HG02798 (cell line): ENCODE data around the gene BCL2.
"Not testable (repeated sequence)": the region's sequence is repeated elsewhere in the genome, so short reads cannot be mapped to it uniquely, and the experiment has no call there.

ENCODE experiments used
- ATAC-seq: cut with Tn5 transposase; IDR thresholded peaks from one replicate; pipeline ENCODE4 v1.9.1; 2021; ENCODE audit warnings: mild to moderate bottlenecking; ENCODE audit not compliant: unreplicated experiment, poor library complexity

The BCL2 gene

GRCh38 chr18:63207835-63208234, 111.7 kb downstream of the BCL2 start:
- ATAC-seq: no peak

GRCh38 chr18:63207143-63207790, 112.3 kb downstream of the BCL2 start:
- ATAC-seq: no peak

GRCh38 chr18:63206433-63207142, 113.0 kb downstream of the BCL2 start:
- no peak for ATAC-seq

GRCh38 chr18:63205791-63206252, 113.7 kb downstream of the BCL2 start:
- peak; percentile 21 for ATAC-seq

GRCh38 chr18:63203497-63203896, 116.1 kb downstream of the BCL2 start:
- no peak for ATAC-seq

- no peak for ATAC-seq
Measured at GRCh38 chr18:63202828-63203227, 116.7 kb downstream of the BCL2 start.

- ATAC-seq: not testable (repeated sequence)
Measured at GRCh38 chr18:63201456-63201855, 118.1 kb downstream of the BCL2 start.

- ATAC-seq: no peak
Measured at GRCh38 chr18:63199743-63200241, 119.8 kb downstream of the BCL2 start.

- ATAC-seq: no peak
Measured at GRCh38 chr18:63198868-63199742, 120.5 kb downstream of the BCL2 start.

GRCh38 chr18:63198098-63198760, 121.3 kb downstream of the BCL2 start:
- ATAC-seq: no peak

GRCh38 chr18:63197246-63197869, 122.2 kb downstream of the BCL2 start:
- ATAC-seq: no peak

- no peak for ATAC-seq
Measured at GRCh38 chr18:63195326-63196159, 124.0 kb downstream of the BCL2 start.

- ATAC-seq: peak; percentile 69
Measured at GRCh38 chr18:63192885-63193349, 126.7 kb downstream of the BCL2 start.

GRCh38 chr18:63192126-63192884, 127.3 kb downstream of the BCL2 start:
- peak; percentile 25 for ATAC-seq

GRCh38 chr18:63191413-63191812, 128.2 kb downstream of the BCL2 start:
- ATAC-seq: no peak

GRCh38 chr18:63190838-63191237, 128.7 kb downstream of the BCL2 start:
- ATAC-seq: not testable (repeated sequence)

- ATAC-seq: no peak
Measured at GRCh38 chr18:63189817-63190216, 129.8 kb downstream of the BCL2 start.

- ATAC-seq: no peak
Measured at GRCh38 chr18:63189041-63189440, 130.5 kb downstream of the BCL2 start.
